Calu3 (cell line): ENCODE results near the gene OLFM2. TPM values are rescaled to one million over a fixed set of nuclear protein-coding genes. Genes with fewer than 3 reads are reported as not detected.

ENCODE experiments used
- BruUV-seq: library from RNA; stranded (reverse); fragments of 400-500 nt; replicated peaks from 2 replicates; lab custom pipeline; 2021; lab: Mats Ljungman, UMichigan
- CTCF ChIA-PET: fragments of 300-600 bp; sonication (Branson Sonifier 250); formaldehyde crosslinking; loops from one replicate; lab custom pipeline; 2022; ENCODE audit warnings: antibody characterized with exemption; lab: Charles Lee
- DNase-seq: peaks from one replicate; pipeline ENCODE4 v3.0.0; 2022
- H3K27ac Mint-ChIP-seq: one replicate; pipeline ENCODE4 v1.8.0; 2022; ENCODE audit warnings: mixed read lengths; ENCODE audit not compliant: unreplicated experiment
- H3K27me3 Mint-ChIP-seq: one replicate; pipeline ENCODE4 v1.8.0; 2022; ENCODE audit warnings: mixed read lengths; ENCODE audit not compliant: unreplicated experiment
- H3K36me3 Mint-ChIP-seq: one replicate; pipeline ENCODE4 v1.8.0; 2022; ENCODE audit warnings: mild to moderate bottlenecking, moderate library complexity, mixed read lengths; ENCODE audit not compliant: insufficient read depth, unreplicated experiment
- H3K4me1 Mint-ChIP-seq: one replicate; pipeline ENCODE4 v1.8.0; 2022; ENCODE audit warnings: mild to moderate bottlenecking, low read depth, mixed read lengths; ENCODE audit not compliant: unreplicated experiment
- H3K4me3 Mint-ChIP-seq: one replicate; pipeline ENCODE4 v1.8.0; 2022; ENCODE audit warnings: mild to moderate bottlenecking, low read depth, moderate library complexity, mixed read lengths; ENCODE audit not compliant: unreplicated experiment
- H3K9me3 Mint-ChIP-seq: one replicate; pipeline ENCODE4 v1.8.0; 2022; ENCODE audit warnings: low read depth, mixed read lengths; ENCODE audit not compliant: unreplicated experiment
- CTCF ChIP-seq: fragments of 200-600 bp; IDR thresholded peaks from one replicate; pipeline ENCODE4 v1.8.0; 2022; ENCODE audit warnings: antibody characterized with exemption; ENCODE audit not compliant: unreplicated experiment
- intact Hi-C: fragments of 100-400 bp; cut with micrococcal nuclease; formaldehyde crosslinking; loops from one replicate; pipeline ENCODE4 v1.10.0; 2022; ENCODE audit not compliant: unreplicated experiment
- total RNA-seq: library from RNA; stranded (reverse); gene quantifications from 2 replicates; pipeline ENCODE4 v1.2.3, GENCODE V29; 2022

OLFM2 gene
- total RNA-seq, 1 experiment from 2014 or later: 11.2 TPM

DNA sequence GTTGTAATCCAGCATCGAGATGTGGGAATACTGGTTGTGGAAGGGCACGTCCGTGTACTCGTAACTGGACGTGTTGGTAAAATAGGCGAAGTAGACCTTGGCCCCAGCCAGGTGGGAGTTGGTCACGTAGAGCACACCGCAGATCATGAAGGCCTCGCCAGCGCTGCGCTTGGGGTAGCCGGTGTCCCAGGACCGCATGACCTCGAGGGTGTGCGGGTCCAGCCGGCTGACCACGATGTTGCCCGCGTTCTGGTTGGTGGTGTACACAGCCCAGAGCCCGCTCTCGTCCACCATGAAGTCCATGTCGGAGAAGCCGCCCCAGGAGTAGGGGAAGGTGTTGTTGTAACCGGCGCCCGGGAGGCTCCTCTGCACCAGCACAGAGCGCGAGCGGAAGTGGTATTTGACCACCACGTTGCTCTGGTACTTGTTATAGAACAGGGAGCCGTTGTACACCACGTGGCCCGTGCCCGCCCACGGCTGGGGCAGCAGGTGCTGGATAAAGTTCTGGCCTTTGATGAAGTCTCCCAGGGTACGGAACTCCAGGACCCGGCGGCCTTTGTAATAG lies 82.0 kb downstream of the OLFM2 start:
- no peak overlapping the region for H3K4me3 Mint-ChIP-seq
- peaks cover 2% of the 10 kb centered on the region for H3K9me3 Mint-ChIP-seq
- no TSS peak for BruUV-seq
- TF ChIP-seq CTCF: no peak
- no peaks in the 10 kb centered on the region for H3K27me3 Mint-ChIP-seq
- intact Hi-C loops: no loop called here
- CTCF ChIA-PET: no interaction called here
- no peak overlapping the region for H3K27ac Mint-ChIP-seq
- DNase-seq: no peak
- peaks cover 5% of the 10 kb centered on the region for H3K36me3 Mint-ChIP-seq
- no peaks in the 10 kb centered on the region for H3K4me1 Mint-ChIP-seq

- CTCF ChIA-PET: no interaction called here
- H3K9me3 Mint-ChIP-seq: peaks cover 2% of the 10 kb centered on the region
- no peak for TF ChIP-seq CTCF
- peaks cover 9% of the 10 kb centered on the region for H3K36me3 Mint-ChIP-seq
- H3K4me3 Mint-ChIP-seq: no peak overlapping the region
- H3K27me3 Mint-ChIP-seq: no peaks in the 10 kb centered on the region
- DNase-seq: no peak
- no peaks in the 10 kb centered on the region for H3K4me1 Mint-ChIP-seq
- no TSS peak for BruUV-seq
- H3K27ac Mint-ChIP-seq: no peak overlapping the region
- intact Hi-C loops: no loop called here
These were observed 85.9 kb downstream of the OLFM2 start for GRCh38 chr19:9850235-9850959.

GRCh38 chr19:9849791-9850190 lies 86.5 kb downstream of the OLFM2 start:
- no peaks in the 10 kb centered on the region for H3K4me1 Mint-ChIP-seq
- H3K27me3 Mint-ChIP-seq: no peaks in the 10 kb centered on the region
- DNase-seq: no peak
- CTCF ChIA-PET: no interaction called here
- TF ChIP-seq CTCF: no peak
- no peak overlapping the region for H3K4me3 Mint-ChIP-seq
- H3K27ac Mint-ChIP-seq: no peak overlapping the region
- BruUV-seq: no TSS peak
- H3K9me3 Mint-ChIP-seq: peaks cover 2% of the 10 kb centered on the region
- intact Hi-C loops: no loop called here
- peaks cover 15% of the 10 kb centered on the region for H3K36me3 Mint-ChIP-seq

GRCh38 chr19:9848762-9849161 lies 87.6 kb downstream of the OLFM2 start:
- Mint-ChIP-seq H3K27ac (no peak overlapping the region), H3K4me3 (no peak overlapping the region), H3K27me3 (no peaks in the 10 kb centered on the region), H3K4me1 (no peaks in the 10 kb centered on the region), H3K9me3 (peaks cover 1% of the 10 kb centered on the region), H3K36me3 (peaks cover 18% of the 10 kb centered on the region)
- no TSS peak for BruUV-seq
- TF ChIP-seq CTCF: no peak
- no peak for DNase-seq
- CTCF ChIA-PET: interaction anchor here (0.6 kb wide), 1 partner anchor 15 kb away, joined by 3 read pairs; no protein-coding TSS in a partner anchor
- intact Hi-C loops: no loop called here
